ENCODE measurements around the gene SNAPC1.

- TF ChIP-seq EZH2 (IDR thresholded peaks at IDR 0.05) = no peak
- peak; percentile 95 for TF ChIP-seq POLR2AphosphoS5 (IDR thresholded peaks at IDR 0.05; ENCODE audit: borderline replicate concordance, low read depth, low read length)
- no peak for TF ChIP-seq FOXP2 (optimal IDR thresholded peaks at IDR 0.05; ENCODE audit: control extremely low read depth, extremely low read length, insufficient read depth)
Measured at GRCh38 chr14:61761959-61762786, at the start of gene SNAPC1.
